HepG2 (cell line): ENCODE data around the gene CGREF1. TPM values are rescaled to one million over a fixed set of nuclear protein-coding genes. Genes with fewer than 3 reads are reported as not detected.
A peak's percentile ranks its signal among the peaks of the same experiment; 100 is the strongest.

Experiments used
- CBFB ChIP-seq: sonication (generic); formaldehyde crosslinking; IDR thresholded peaks from 2 replicates; pipeline ENCODE4 v1.4.0; 2020; ENCODE audit warnings: missing genetic modification reagents
- CCAR2 ChIP-seq: fragments of 200-400 bp; formaldehyde crosslinking; optimal IDR thresholded peaks from 2 replicates; pipeline ENCODE3; 2018; ENCODE audit warnings: low read depth, mild to moderate bottlenecking, low read length, moderate library complexity
- CREM ChIP-seq, 2 experiments: sonication (generic) in 1 of 2; formaldehyde crosslinking in 1 of 2; IDR thresholded peaks; 2 replicates each; pipeline versions ENCODE4 v1.4.0 to v1.6.1; 2016 to 2020; ENCODE audit warnings: antibody characterized with exemption in 1 of 2, mild to moderate bottlenecking in 1 of 2, missing genetic modification reagents in 1 of 2
- DNMT3B ChIP-seq: conservative IDR thresholded peaks from 2 replicates; pipeline ENCODE4 v1.6.1; 2016; ENCODE audit warnings: missing biosample characterization, control low read depth
- EEA1 ChIP-seq: sonication (generic); formaldehyde crosslinking; IDR thresholded peaks from 2 replicates; pipeline ENCODE4 v1.5.1; 2020; ENCODE audit warnings: mild to moderate bottlenecking, missing genetic modification reagents, borderline replicate concordance
- GABPB1 ChIP-seq: IDR thresholded peaks from 2 replicates; pipeline ENCODE4 v1.6.1; 2016; ENCODE audit warnings: mild to moderate bottlenecking, missing genetic modification reagents, moderate library complexity, missing compliant biosample characterization
- GTF2F1 ChIP-seq: fragments of 150-350 bp; IDR thresholded peaks from 2 replicates; pipeline ENCODE4 v1.6.1; 2014; ENCODE audit warnings: low read length
- HNRNPK ChIP-seq: fragments of 200-400 bp; formaldehyde crosslinking; IDR thresholded peaks from 2 replicates; pipeline ENCODE4 v1.6.1; 2018; ENCODE audit warnings: low read length, low read depth, moderate library complexity, mild to moderate bottlenecking; ENCODE audit not compliant: poor library complexity, severe bottlenecking
- HNRNPUL1 ChIP-seq: fragments of 200-400 bp; formaldehyde crosslinking; IDR thresholded peaks from 2 replicates; pipeline ENCODE4 v1.6.1; 2017; ENCODE audit warnings: low read depth, mild to moderate bottlenecking, low read length, moderate library complexity
- KLF13 ChIP-seq: sonication (generic); formaldehyde crosslinking; IDR thresholded peaks from 2 replicates; pipeline ENCODE4 v1.4.0; 2020; ENCODE audit warnings: mild to moderate bottlenecking, missing genetic modification reagents
- MED1 ChIP-seq: sonication (generic); formaldehyde crosslinking; IDR thresholded peaks from 2 replicates; pipeline ENCODE4 v1.4.0; 2020; ENCODE audit warnings: missing genetic modification reagents
- NFE2 ChIP-seq: sonication (generic); formaldehyde crosslinking; IDR thresholded peaks from 2 replicates; pipeline ENCODE4 v1.4.0; 2020; ENCODE audit warnings: missing genetic modification reagents
- SAP130 ChIP-seq: IDR thresholded peaks from 2 replicates; pipeline ENCODE4 v1.6.1; 2016; ENCODE audit warnings: low read depth
- SNAI1 ChIP-seq: sonication (generic); formaldehyde crosslinking; IDR thresholded peaks from 2 replicates; pipeline ENCODE4 v1.5.0; 2020; ENCODE audit warnings: mild to moderate bottlenecking, missing genetic modification reagents, borderline replicate concordance
- SRY ChIP-seq: sonication (generic); formaldehyde crosslinking; IDR thresholded peaks from 2 replicates; pipeline ENCODE4 v1.8.0; 2022; ENCODE audit warnings: mild to moderate bottlenecking, missing genetic modification reagents
- THAP7 ChIP-seq: sonication (generic); formaldehyde crosslinking; IDR thresholded peaks from 2 replicates; pipeline ENCODE4 v1.8.1; 2023; ENCODE audit warnings: mild to moderate bottlenecking, missing genetic modification reagents
- ZFX ChIP-seq: sonication (generic); formaldehyde crosslinking; IDR thresholded peaks from 2 replicates; pipeline ENCODE4 v1.4.0; 2020; ENCODE audit warnings: mild to moderate bottlenecking, low read depth, missing genetic modification reagents, moderate library complexity
- ZMAT3 ChIP-seq: sonication (generic); formaldehyde crosslinking; conservative IDR thresholded peaks from 2 replicates; pipeline ENCODE4 v1.7.0; 2021; ENCODE audit warnings: missing genetic modification reagents
- ZNF354B ChIP-seq: sonication (generic); formaldehyde crosslinking; IDR thresholded peaks from 2 replicates; pipeline ENCODE4 v1.8.0; 2022; ENCODE audit warnings: mild to moderate bottlenecking, missing genetic modification reagents
- ZNF512B ChIP-seq: sonication (generic); formaldehyde crosslinking; IDR thresholded peaks from 2 replicates; pipeline ENCODE4 v1.5.1; 2020; ENCODE audit warnings: missing genetic modification reagents, mild to moderate bottlenecking, borderline replicate concordance
- ZNF614 ChIP-seq: IDR thresholded peaks from 2 replicates; pipeline ENCODE4 v1.6.1; 2018; ENCODE audit warnings: missing biosample characterization, missing genetic modification reagents, inconsistent platforms, borderline replicate concordance
- ZNF777 ChIP-seq: sonication (generic); formaldehyde crosslinking; IDR thresholded peaks from 2 replicates; pipeline ENCODE4 v1.4.0; 2020; ENCODE audit warnings: missing genetic modification reagents
- ZNF878 ChIP-seq: sonication (generic); formaldehyde crosslinking; IDR thresholded peaks from 2 replicates; pipeline ENCODE4 v1.8.1; 2023; ENCODE audit warnings: mild to moderate bottlenecking, missing genetic modification reagents, moderate library complexity
- polyA plus RNA-seq, 8 experiments: library from polyadenylated mRNA; depleted of rRNA in 3 of 8; stranded (reverse) in 7 of 8; unstranded in 1 of 8; fragments of >200 nt; fragmentation: Illumina TruSeq in 4 of 8; extraction: Trizol in 4 of 8; gene quantifications; 2 replicates each; pipeline versions ENCODE4 v1.2.1 to v1.2.3, GENCODE V29; 2011 to 2016; ENCODE audit warnings: low read depth in 4 of 8, missing spikeins in 1 of 8, mixed read lengths in 1 of 8; ENCODE audit not compliant: insufficient read depth in 1 of 8
- total RNA-seq, 5 experiments: library from RNA; depleted of rRNA; stranded (reverse); fragments of >200 nt; fragmentation: Illumina TruSeq; extraction: Trizol; gene quantifications; 2 replicates each; pipeline ENCODE4 v1.2.3, GENCODE V29; 2016; ENCODE audit warnings: low read depth in 1 of 5
- TF ChIP-seq, protein P1 (sequence below): sonication (generic); formaldehyde crosslinking; conservative IDR thresholded peaks from 2 replicates; pipeline ENCODE4 v1.8.0; 2022; ENCODE audit warnings: mild to moderate bottlenecking, moderate library complexity, missing genetic modification reagents

CGREF1 gene
- total and polyA plus RNA-seq, 2 of the 13 experiments (the other 11 are each of a cell fraction or from before 2014, with no cell fraction given): 13.9 to 23.4 TPM

- no peak for TF ChIP-seq ZNF512B (CRISPR knock-in tag)
- peak; percentile 55; the same call in 1 of the 2 replicates for TF ChIP-seq MED1 (CRISPR knock-in tag)
- peak; percentile 83; the same call in 1 of the 2 replicates for TF ChIP-seq GTF2F1
- TF ChIP-seq CBFB: peak; percentile 37
- TF ChIP-seq KLF13 (CRISPR knock-in tag): no peak; the same call in 1 of the 2 replicates
- TF ChIP-seq HNRNPK: peak; percentile 56
- TF ChIP-seq SNAI1 (CRISPR knock-in tag): no peak
- peak; percentile 84; the same call in 1 of the 2 replicates for TF ChIP-seq THAP7
- peak; percentile 97 for TF ChIP-seq ZNF878 (CRISPR knock-in tag)
- no peak for TF ChIP-seq HNRNPUL1
- TF ChIP-seq ZFX (CRISPR knock-in tag): no peak; the same call in 1 of the 2 replicates
- TF ChIP-seq SRY (CRISPR knock-in tag): peak; percentile 95; the same call in 1 of the 2 replicates
- no peak; the same call in 1 of the 2 replicates for TF ChIP-seq CREM (IDR thresholded peaks at IDR 0.05)
- no peak for TF ChIP-seq CREM (CRISPR knock-in tag; IDR thresholded peaks at IDR 0.05)
- peak; percentile 9; the same call in 1 of the 2 replicates for TF ChIP-seq NFE2 (CRISPR knock-in tag)
- TF ChIP-seq ZMAT3 (CRISPR knock-in tag): peak; percentile 78; the same call in 1 of the 2 replicates
- TF ChIP-seq SAP130 (CRISPR knock-in tag): peak; percentile 79
- TF ChIP-seq ZNF354B (CRISPR knock-in tag): peak; percentile 97
- peak; percentile 81 for TF ChIP-seq ZNF614 (CRISPR knock-in tag)
- peak; percentile 91 for TF ChIP-seq GABPB1 (CRISPR knock-in tag)
- no peak; the same call in 1 of the 2 replicates for TF ChIP-seq EEA1
- peak; percentile 36; the same call in 1 of the 2 replicates for TF ChIP-seq ZNF777 (CRISPR knock-in tag)
- TF ChIP-seq CCAR2: peak; percentile 51
- TF ChIP-seq, protein P1, sequence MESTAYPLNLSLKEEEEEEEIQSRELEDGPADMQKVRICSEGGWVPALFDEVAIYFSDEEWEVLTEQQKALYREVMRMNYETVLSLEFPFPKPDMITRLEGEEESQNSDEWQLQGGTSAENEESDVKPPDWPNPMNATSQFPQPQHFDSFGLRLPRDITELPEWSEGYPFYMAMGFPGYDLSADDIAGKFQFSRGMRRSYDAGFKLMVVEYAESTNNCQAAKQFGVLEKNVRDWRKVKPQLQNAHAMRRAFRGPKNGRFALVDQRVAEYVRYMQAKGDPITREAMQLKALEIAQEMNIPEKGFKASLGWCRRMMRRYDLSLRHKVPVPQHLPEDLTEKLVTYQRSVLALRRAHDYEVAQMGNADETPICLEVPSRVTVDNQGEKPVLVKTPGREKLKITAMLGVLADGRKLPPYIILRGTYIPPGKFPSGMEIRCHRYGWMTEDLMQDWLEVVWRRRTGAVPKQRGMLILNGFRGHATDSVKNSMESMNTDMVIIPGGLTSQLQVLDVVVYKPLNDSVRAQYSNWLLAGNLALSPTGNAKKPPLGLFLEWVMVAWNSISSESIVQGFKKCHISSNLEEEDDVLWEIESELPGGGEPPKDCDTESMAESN (CRISPR knock-in tag): peak; percentile 76
- peak; percentile 98 for TF ChIP-seq DNMT3B (CRISPR knock-in tag)
Observed at GRCh38 chr2:27050996-27051901, 67.7 kb downstream of the CGREF1 start, which contains the start of gene AGBL5 (continued).
